Vagina (tissue), 2 donors: Measurements from ENCODE around the gene MMP28.

Experiments used
- CTCF ChIP-seq, 3 experiments: fragments of 450-650 bp in 2 of 3; fragments of 200-600 bp in 1 of 3; sonication (generic) in 1 of 3; IDR thresholded peaks; one replicate each; pipeline ENCODE4 v1.5.1; 2017 to 2019; ENCODE audit warnings: antibody characterized with exemption in 3 of 3, mild to moderate bottlenecking in 2 of 3, moderate library complexity in 2 of 3
- POLR2A ChIP-seq, 2 donors: fragments of 450-650 bp; IDR thresholded peaks; one replicate each; pipeline ENCODE4 v1.6.1; 2017; ENCODE audit warnings: antibody characterized with exemption in 2 of 2, mild to moderate bottlenecking in 2 of 2, moderate library complexity in 2 of 2
- POLR2AphosphoS5 ChIP-seq, 2 donors: sonication (generic); formaldehyde crosslinking; IDR thresholded peaks; one replicate each; pipeline ENCODE4 v1.9.0; 2017; ENCODE audit warnings: antibody characterized with exemption in 2 of 2, mild to moderate bottlenecking in 2 of 2, low read depth in 1 of 2; ENCODE audit not compliant: insufficient read depth in 1 of 2

- no peak for TF ChIP-seq CTCF (IDR thresholded peaks at IDR 0.05)
- TF ChIP-seq POLR2A (IDR thresholded peaks at IDR 0.05) = no peak
- TF ChIP-seq POLR2AphosphoS5 (IDR thresholded peaks at IDR 0.05; ENCODE audit: insufficient read depth in 1 of 2, low read depth in 1 of 2) = no peak
Measured at GRCh38 chr17:35726953-35727460, 68.4 kb downstream of the MMP28 start.
